SU-DHL-6 (cell line): ENCODE measurements around the gene RRAD.
"Not testable (repeated sequence)": the region's sequence is repeated elsewhere in the genome, so short reads cannot be mapped to it uniquely, and the experiment has no call there.

Source experiments
- H2AFZ ChIP-seq: fragments of 200-600 bp; sonication (generic); 2 replicates; pipeline ENCODE4 v1.6.1; 2014; ENCODE audit warnings: low read depth, mild to moderate bottlenecking, moderate library complexity, mixed read lengths, antibody characterized with exemption, low read length; ENCODE audit not compliant: severe bottlenecking
- H3F3A ChIP-seq: fragments of 200-600 bp; shearing (Covaris generic); 2 replicates; pipeline ENCODE4 v1.6.0; 2016; ENCODE audit warnings: antibody characterized with exemption, mild to moderate bottlenecking; ENCODE audit not compliant: insufficient read depth
- H3K27ac ChIP-seq: fragments of 200-600 bp; sonication (generic); 2 replicates; pipeline ENCODE4 v1.5.1; 2016; ENCODE audit warnings: low read depth, mild to moderate bottlenecking, low read length, moderate library complexity, mixed read lengths
- H3K27me3 ChIP-seq: fragments of 200-600 bp; sonication (generic), shearing (Covaris generic); 2 replicates; pipeline ENCODE4 v1.6.0; 2014; ENCODE audit warnings: mild to moderate bottlenecking, low read length
- H3K36me3 ChIP-seq: fragments of 200-600 bp; sonication (generic); 2 replicates; pipeline ENCODE4 v1.6.1; 2014; ENCODE audit warnings: mild to moderate bottlenecking, low read length, mixed read lengths
- H3K4me2 ChIP-seq: fragments of 300-600, 200-600 bp; shearing (Covaris generic), sonication (generic); 2 replicates; pipeline ENCODE4 v1.6.0; 2014; ENCODE audit warnings: low read length, low read depth, mild to moderate bottlenecking; ENCODE audit not compliant: poor library complexity, severe bottlenecking
- H3K4me3 ChIP-seq: fragments of 200-600 bp; sonication (generic); 2 replicates; pipeline ENCODE4 v1.5.1; 2014; ENCODE audit warnings: antibody characterized with exemption, low read length, mild to moderate bottlenecking, mixed read lengths; ENCODE audit not compliant: insufficient read depth, poor library complexity, severe bottlenecking
- H3K79me2 ChIP-seq: fragments of 200-600 bp; sonication (generic); 2 replicates; pipeline ENCODE4 v1.6.1; 2014; ENCODE audit warnings: mild to moderate bottlenecking, low read length, moderate library complexity; ENCODE audit not compliant: insufficient read depth
- H3K9ac ChIP-seq: fragments of 200-600 bp; sonication (generic); 2 replicates; pipeline ENCODE4 v1.7.0; 2014; ENCODE audit warnings: mild to moderate bottlenecking, low read length
- H3K9me2 ChIP-seq: fragments of 200-600 bp; sonication (generic); replicated peaks from 2 replicates; pipeline ENCODE4 v1.6.1; 2014; ENCODE audit warnings: low read length; ENCODE audit not compliant: insufficient read depth
- H3K9me3 ChIP-seq: fragments of 200-600 bp; sonication (generic); 2 replicates; pipeline ENCODE4 v1.6.1; 2014; ENCODE audit warnings: low read length, mixed read lengths; ENCODE audit not compliant: insufficient read depth
- H4K20me1 ChIP-seq: fragments of 200-600 bp; sonication (generic); 2 replicates; pipeline ENCODE4 v1.6.1; 2014; ENCODE audit warnings: low read depth, mild to moderate bottlenecking, antibody characterized with exemption, low read length, moderate library complexity, mixed read lengths
- EZH2phosphoT487 ChIP-seq: fragments of 200-600 bp; sonication (generic), shearing (Covaris generic); conservative IDR thresholded peaks from 2 replicates; pipeline ENCODE4 v1.6.1; 2018; ENCODE audit warnings: mild to moderate bottlenecking, antibody characterized with exemption, low read length, moderate library complexity, mixed read lengths
- TF ChIP-seq, protein P1 (sequence below): fragments of 200-600 bp; sonication (generic); IDR thresholded peaks from one replicate; pipeline ENCODE4 v1.5.1; 2017; ENCODE audit warnings: antibody characterized with exemption, mild to moderate bottlenecking, low read length, moderate library complexity; ENCODE audit not compliant: insufficient read depth, poor library complexity, severe bottlenecking

The RRAD gene

DNA sequence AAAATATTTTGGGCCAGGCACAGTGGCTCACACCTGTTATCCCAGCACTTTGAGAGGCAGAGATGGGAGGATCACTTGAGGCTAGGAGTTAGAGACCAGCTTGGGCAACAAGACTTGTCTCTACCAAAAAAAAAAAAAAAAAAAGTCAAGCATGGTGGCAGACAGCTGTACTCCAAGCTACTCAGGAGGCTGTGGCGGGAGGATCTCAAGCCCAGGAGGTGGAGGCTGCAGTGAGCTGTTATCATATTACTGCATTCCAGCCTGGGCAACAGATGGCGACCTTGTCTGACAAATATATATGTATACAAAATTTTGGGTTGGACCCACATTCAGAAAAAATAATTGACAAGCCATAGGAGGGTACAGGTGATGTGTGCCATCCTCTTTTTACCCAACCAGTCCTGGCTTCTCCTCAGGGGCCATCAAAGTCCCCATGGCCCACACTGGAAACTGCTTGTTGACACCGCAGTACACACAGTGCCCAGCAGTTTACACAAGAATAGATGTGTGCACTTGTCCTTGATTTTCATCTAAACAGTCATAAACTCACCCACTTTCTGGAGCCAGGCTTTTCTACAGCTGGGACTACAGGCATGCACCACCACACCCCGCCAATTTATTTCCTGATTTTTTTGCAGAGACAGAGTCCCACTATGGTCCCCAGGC lies 11.7 kb upstream of the RRAD start:
- Histone ChIP-seq H3K27me3 (no peaks in the 10 kb centered on the region), H3K9ac (no peak overlapping the region), H3F3A (no peaks in the 10 kb centered on the region), H3K79me2 (peaks cover 12% of the 10 kb centered on the region), H4K20me1 (no peaks in the 10 kb centered on the region), H3K9me2 (no peaks in the 10 kb centered on the region), H3K9me3 (no peaks in the 10 kb centered on the region), H3K4me3 (no peak overlapping the region), H3K36me3 (no peaks in the 10 kb centered on the region), H3K4me2 (no peak overlapping the region), H2AFZ (no peak overlapping the region), H3K27ac (no peak overlapping the region)
- TF ChIP-seq, protein P1, sequence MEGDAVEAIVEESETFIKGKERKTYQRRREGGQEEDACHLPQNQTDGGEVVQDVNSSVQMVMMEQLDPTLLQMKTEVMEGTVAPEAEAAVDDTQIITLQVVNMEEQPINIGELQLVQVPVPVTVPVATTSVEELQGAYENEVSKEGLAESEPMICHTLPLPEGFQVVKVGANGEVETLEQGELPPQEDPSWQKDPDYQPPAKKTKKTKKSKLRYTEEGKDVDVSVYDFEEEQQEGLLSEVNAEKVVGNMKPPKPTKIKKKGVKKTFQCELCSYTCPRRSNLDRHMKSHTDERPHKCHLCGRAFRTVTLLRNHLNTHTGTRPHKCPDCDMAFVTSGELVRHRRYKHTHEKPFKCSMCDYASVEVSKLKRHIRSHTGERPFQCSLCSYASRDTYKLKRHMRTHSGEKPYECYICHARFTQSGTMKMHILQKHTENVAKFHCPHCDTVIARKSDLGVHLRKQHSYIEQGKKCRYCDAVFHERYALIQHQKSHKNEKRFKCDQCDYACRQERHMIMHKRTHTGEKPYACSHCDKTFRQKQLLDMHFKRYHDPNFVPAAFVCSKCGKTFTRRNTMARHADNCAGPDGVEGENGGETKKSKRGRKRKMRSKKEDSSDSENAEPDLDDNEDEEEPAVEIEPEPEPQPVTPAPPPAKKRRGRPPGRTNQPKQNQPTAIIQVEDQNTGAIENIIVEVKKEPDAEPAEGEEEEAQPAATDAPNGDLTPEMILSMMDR = no peak
- no peak for TF ChIP-seq EZH2phosphoT487

DNA sequence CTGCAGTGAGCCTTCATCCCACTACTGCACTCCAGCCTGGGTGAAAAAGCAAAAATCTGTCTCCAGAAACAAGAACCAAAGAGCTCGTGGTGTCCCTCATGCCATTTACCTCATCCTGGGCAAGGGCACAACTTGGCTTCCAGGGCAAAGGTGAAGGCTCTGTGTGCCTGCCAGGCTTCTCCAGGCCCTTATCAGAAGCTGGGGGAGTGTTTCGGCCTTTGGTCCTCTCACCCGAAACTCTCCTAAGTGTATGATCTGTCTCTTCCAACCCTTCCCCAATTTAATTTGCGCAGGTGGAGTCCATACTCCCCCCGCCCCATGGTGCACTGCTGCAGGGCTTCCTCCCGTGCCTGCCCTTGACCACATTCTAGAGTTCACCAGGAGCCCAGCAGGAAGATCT lies 11.1 kb upstream of the RRAD start:
- Histone ChIP-seq H3K27ac (no peak overlapping the region), H3K36me3 (no peaks in the 10 kb centered on the region)

DNA sequence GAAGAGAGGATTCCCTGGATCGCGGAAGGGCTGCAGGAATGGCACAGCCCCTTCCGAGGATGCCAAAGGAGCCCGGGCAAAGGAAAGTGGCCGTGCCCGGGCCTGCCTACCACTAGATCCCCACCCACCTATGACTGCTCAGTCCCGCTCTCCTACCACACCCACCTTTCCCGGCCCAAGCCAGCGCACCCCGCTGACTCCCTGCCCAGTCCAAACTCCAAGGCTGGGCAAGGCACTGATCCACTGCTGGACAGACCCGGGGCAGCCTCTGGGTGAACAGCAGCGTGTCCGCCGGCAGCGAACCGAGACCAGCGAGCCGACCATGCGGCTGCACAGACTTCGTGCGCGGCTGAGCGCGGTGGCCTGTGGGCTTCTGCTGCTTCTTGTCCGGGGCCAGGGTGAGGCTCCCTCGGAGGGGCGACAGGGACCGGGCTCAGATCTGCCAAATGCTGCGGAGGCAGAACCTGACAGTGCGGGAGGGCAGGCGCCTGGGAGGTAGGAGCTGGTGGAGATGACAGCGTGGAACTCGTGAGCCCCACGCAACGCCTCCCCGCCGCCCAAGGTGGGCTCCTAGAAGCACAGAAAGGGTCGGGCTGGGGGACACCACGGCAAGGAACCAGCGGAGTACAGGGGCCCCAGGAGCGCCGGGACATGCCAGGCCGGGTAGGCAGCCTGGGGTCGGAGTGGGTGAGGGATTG lies 10.1 kb upstream of the RRAD start, which contains the start of gene CES2:
Gene CES2, plus strand, starts transcription at position 203 of the 698 bp plus-strand sequence. Its CDS starts 120 bp downstream, at position 323.
- TF ChIP-seq, protein P1 = no peak
- no peak for TF ChIP-seq EZH2phosphoT487
- Histone ChIP-seq H4K20me1 (no peaks in the 10 kb centered on the region), H3K36me3 (no peaks in the 10 kb centered on the region), H3K79me2 (peaks cover 12% of the 10 kb centered on the region), H3K9me2 (no peaks in the 10 kb centered on the region), H3K4me3 (peak within 1 kb of the TSS; percentile 79), H2AFZ (peak within 1 kb of the TSS; percentile 76), H3K9ac (peak within 1 kb of the TSS; percentile 83), H3F3A (0 out of 2 replicates have a peak, but pooled peaks cover 3% of the 10 kb centered on the region), H3K27ac (peak within 1 kb of the TSS; percentile 27; the same call in 1 of the 2 replicates), H3K9me3 (no peaks in the 10 kb centered on the region), H3K27me3 (no peaks in the 10 kb centered on the region), H3K4me2 (peak within 1 kb of the TSS; percentile 64)

More for the DNA sequence above, 11.1 kb upstream of the RRAD start:
- Histone ChIP-seq H4K20me1 (no peaks in the 10 kb centered on the region), H3K9ac (no peak overlapping the region), H3K9me3 (no peaks in the 10 kb centered on the region), H3K79me2 (peaks cover 12% of the 10 kb centered on the region), H3K27me3 (no peaks in the 10 kb centered on the region), H3K4me2 (no peak overlapping the region), H3K4me3 (no peak overlapping the region), H3K9me2 (no peaks in the 10 kb centered on the region), H3F3A (0 out of 2 replicates have a peak, but pooled peaks cover 3% of the 10 kb centered on the region), H2AFZ (no peak overlapping the region)
- TF ChIP-seq, protein P1 = no peak
- no peak for TF ChIP-seq EZH2phosphoT487

DNA sequence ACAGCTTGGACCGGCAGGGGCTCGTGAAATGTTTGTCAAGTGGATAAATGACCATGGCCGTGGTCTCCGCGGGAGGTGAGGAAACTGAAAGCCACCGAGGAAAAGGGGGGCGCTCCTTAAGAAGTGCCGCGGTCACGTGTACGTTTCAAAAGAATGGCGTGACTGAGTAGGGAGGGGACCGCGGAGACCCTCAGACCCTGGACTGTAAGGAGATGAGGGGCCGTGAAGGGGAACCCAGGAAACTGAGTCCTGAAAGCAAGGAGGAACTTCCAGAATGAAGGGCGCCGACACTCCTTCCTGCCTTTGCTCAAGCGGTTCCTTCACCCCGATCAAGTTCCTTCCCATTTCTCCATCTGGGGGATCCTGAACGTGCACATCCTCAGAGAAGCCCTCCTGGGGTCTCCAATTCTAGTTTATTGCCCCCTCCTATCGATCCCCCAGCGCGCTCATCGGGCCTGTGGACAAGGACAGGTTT lies 9.5 kb upstream of the RRAD start:
- Histone ChIP-seq H3K4me2 (peak overlapping the region; percentile 64), H3K79me2 (peaks cover 12% of the 10 kb centered on the region), H3K4me3 (peak overlapping the region; percentile 79), H3K9ac (peak overlapping the region; percentile 83), H2AFZ (peak overlapping the region; percentile 76), H3K27ac (peak overlapping the region; percentile 27; the same call in 1 of the 2 replicates)
- H3K9me3 ChIP-seq, H3F3A ChIP-seq, H3K9me2 ChIP-seq, H3K27me3 ChIP-seq, H3K36me3 ChIP-seq, H4K20me1 ChIP-seq: not testable (repeated sequence)
